GM19324 (cell line): ENCODE data around the gene PDLIM5.

Source experiments
- ATAC-seq: cut with Tn5 transposase; IDR thresholded peaks from one replicate; pipeline ENCODE4 v1.9.1; 2021; ENCODE audit warnings: mild to moderate bottlenecking, moderate library complexity; ENCODE audit not compliant: unreplicated experiment, low FRiP score

The PDLIM5 gene

GRCh38 chr4:94673961-94674360, 222.2 kb downstream of the PDLIM5 start:
- ATAC-seq = no peak

GRCh38 chr4:94676970-94677369, 225.2 kb downstream of the PDLIM5 start:
- ATAC-seq = no peak

- no peak for ATAC-seq
These were observed 227.2 kb downstream of the PDLIM5 start for GRCh38 chr4:94678896-94679295.

GRCh38 chr4:94680176-94680862, 228.6 kb downstream of the PDLIM5 start:
- no peak for ATAC-seq

GRCh38 chr4:94686086-94686485, 234.3 kb downstream of the PDLIM5 start:
- ATAC-seq = no peak

GRCh38 chr4:94689155-94689860, 237.6 kb downstream of the PDLIM5 start:
- ATAC-seq = no peak

- no peak for ATAC-seq
These were observed 239.1 kb downstream of the PDLIM5 start for GRCh38 chr4:94690851-94691254.

- ATAC-seq = no peak
These were observed 239.8 kb downstream of the PDLIM5 start for GRCh38 chr4:94691552-94691951.

- no peak for ATAC-seq
These were observed 243.6 kb downstream of the PDLIM5 start for GRCh38 chr4:94695384-94695783.

GRCh38 chr4:94698187-94698586, 246.4 kb downstream of the PDLIM5 start:
- no peak for ATAC-seq

GRCh38 chr4:94700298-94700697, 248.6 kb downstream of the PDLIM5 start:
- no peak for ATAC-seq

- no peak for ATAC-seq
These were observed 250.0 kb downstream of the PDLIM5 start for GRCh38 chr4:94701631-94702300.

GRCh38 chr4:94711635-94712034, 259.9 kb downstream of the PDLIM5 start:
- no peak for ATAC-seq

GRCh38 chr4:94714365-94715160, 262.8 kb downstream of the PDLIM5 start:
- no peak for ATAC-seq

- ATAC-seq = no peak
These were observed 264.0 kb downstream of the PDLIM5 start for GRCh38 chr4:94715726-94716125.
